ENCODE measurements around the gene ZFPM1. TPM values are rescaled to one million over a fixed set of nuclear protein-coding genes. Genes with fewer than 3 reads are reported as not detected.

Gene ZFPM1
- total RNA-seq, 4 donors from 2014 or later: 0.50 to 4.0 (median 1.3) TPM

- no peak for DNase-seq (ENCODE audit: low spot score)
- TF ChIP-seq CTCF (IDR thresholded peaks at IDR 0.05): no peak
- ATAC-seq (ENCODE audit: low FRiP score): no peak
These were observed 14.1 kb upstream of the ZFPM1 start for GRCh38 chr16:88439016-88439415.

GRCh38 chr16:88439706-88440105 lies 13.4 kb upstream of the ZFPM1 start:
- no peak for ATAC-seq (ENCODE audit: low FRiP score)
- no peak for DNase-seq (ENCODE audit: low spot score)
- no peak for TF ChIP-seq CTCF (IDR thresholded peaks at IDR 0.05)

- ATAC-seq (ENCODE audit: low FRiP score) (no peak), DNase-seq (ENCODE audit: low spot score) (no peak)
- no peak for TF ChIP-seq CTCF (IDR thresholded peaks at IDR 0.05)
These were observed 13.0 kb upstream of the ZFPM1 start for GRCh38 chr16:88440111-88440510.

GRCh38 chr16:88440686-88441405 lies 12.2 kb upstream of the ZFPM1 start:
- ATAC-seq (ENCODE audit: low FRiP score): no peak
- no peak for DNase-seq (ENCODE audit: low spot score)
- no peak for TF ChIP-seq CTCF (IDR thresholded peaks at IDR 0.05)

GRCh38 chr16:88441460-88441859 lies 11.6 kb upstream of the ZFPM1 start:
- DNase-seq (ENCODE audit: low spot score): no peak
- no peak for TF ChIP-seq CTCF (IDR thresholded peaks at IDR 0.05)

GRCh38 chr16:88442383-88442726 lies 10.7 kb upstream of the ZFPM1 start:
- DNase-seq (ENCODE audit: low spot score): no peak
- no peak for TF ChIP-seq CTCF (IDR thresholded peaks at IDR 0.05)

More at GRCh38 chr16:88441460-88441859, 11.6 kb upstream of the ZFPM1 start:
- no peak for ATAC-seq (ENCODE audit: low FRiP score)

More at GRCh38 chr16:88442383-88442726, 10.7 kb upstream of the ZFPM1 start:
- no peak for ATAC-seq (ENCODE audit: low FRiP score)
